CD4-positive, alpha-beta T cell treated with Interleukin-4 for 4 hours (primary cell): ENCODE measurements around the gene KCNT1.
"Not testable (repeated sequence)": the region's sequence is repeated elsewhere in the genome, so short reads cannot be mapped to it uniquely, and the experiment has no call there.

Experiments used
- DNase-seq: peaks from one replicate; pipeline ENCODE4 v3.0.0-alpha.2; 2020

The KCNT1 gene

DNA sequence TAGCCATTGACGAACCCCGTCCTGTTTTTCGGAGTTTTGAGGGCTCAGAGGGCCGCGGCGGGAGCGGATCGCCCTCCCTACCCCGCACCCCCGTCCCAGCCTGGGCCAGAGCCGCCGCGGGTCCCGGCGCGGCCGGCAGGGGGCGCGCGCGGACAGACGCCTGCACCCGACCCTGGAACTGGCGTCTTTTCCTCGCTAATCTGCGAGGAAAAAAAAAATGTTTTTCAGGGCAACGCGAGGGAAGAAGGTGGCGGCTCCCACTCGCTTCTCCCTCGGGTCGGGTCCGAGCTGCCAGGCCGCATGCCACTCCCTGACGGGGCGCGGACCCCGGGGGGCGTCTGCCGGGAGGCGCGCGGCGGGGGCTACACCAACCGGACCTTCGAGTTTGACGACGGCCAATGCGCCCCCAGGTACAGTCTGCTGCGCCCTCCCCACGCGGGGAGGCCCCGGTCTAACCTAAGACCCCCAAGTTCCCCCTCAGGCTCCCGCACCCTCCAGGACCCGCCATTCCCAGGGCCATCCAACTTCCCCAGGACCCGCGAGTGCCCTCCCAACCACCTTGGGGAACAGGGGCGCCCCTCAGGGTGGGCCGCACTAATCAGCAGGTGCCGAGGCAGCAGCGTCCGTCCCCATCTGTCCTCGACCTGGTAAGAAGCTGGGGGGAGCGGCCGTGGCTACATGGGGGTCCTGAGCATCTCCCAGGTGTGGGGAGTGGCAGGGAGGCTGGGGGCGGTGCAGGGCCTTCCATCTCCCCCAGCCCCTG lies at the start of gene KCNT1:
KCNT1 (plus strand) TSS at position 227 of the 763 bp plus-strand sequence; CDS start at position 301, 74 bp downstream.
- peak; percentile 11 for DNase-seq

DNA sequence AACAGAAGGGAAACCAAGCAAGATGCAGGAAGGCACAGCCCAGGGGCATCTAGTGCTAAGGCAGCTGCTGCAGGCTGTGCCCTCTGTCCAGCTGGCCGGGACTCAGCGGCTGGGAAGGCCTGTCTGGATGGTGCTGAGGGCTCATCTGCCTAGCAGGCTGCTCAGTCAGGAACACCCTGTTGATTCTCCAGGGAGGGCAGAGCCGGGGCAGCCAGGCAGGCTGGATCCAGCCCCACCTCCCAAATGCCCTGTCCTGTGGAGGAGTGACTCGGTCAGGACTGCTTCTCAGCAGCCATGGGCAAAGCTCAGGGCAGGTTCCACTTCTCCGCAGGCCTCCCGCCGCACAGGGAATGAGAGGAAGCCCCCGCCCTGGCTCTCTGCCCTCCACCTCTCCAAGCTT lies 46.7 kb upstream of the KCNT1 start:
- DNase-seq = no peak

DNA sequence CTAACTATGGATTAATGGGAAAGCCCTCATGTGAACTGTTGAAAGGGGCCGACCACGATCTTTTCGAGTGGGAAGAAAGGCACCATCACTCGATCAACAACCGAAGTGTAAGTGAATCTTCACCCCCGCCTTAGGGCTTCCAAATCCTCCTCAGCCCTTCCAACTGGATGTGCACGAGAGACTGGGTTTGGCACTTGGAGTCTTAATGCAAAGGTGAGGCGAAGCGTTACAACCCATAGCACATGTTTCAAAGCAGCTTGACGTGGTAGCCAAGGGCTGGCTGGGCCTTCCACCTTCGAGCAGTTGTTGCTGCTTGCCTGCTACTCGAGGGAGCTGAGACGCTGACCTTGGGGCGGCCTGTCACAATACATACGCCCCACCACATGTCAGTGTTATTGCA lies 44.6 kb upstream of the KCNT1 start:
- DNase-seq = no peak

DNA sequence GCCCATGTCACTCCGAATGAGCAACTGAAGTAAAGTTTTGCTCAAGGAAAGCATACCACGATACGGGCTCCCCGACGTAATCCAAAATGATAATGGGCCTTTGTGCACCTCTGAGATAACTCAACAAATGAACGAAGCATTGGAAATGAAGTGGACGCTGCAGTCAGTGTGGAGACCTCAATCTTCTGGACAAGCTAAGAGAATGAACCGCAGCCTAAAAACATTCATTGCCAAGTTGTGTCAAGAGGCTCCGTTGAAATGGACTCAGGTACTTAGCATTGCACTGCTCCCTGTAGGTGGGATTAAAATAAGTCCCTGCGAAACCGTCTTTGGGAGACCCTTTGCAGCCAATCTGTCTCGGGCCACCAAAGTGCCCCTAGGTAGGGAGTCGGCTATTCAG lies 42.7 kb upstream of the KCNT1 start:
- no peak for DNase-seq

DNA sequence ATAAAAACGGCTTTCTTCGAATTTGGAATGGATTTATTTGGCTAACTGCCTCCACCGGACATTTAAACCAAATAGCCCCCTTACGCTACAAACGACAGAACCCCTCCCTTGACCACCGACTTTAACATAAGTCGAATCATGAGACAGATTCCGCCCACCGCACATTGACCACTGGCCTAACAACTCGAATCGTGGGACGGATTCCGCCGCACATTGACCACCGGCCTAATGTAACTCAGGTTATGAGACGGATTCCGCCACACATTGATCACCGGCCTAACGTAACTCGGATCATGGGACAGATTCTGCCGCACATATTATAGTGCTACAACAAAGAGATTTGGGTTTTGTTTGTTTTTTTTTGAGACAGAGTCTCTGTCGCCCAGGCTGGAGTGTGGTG lies 41.6 kb upstream of the KCNT1 start:
- DNase-seq = no peak

DNA sequence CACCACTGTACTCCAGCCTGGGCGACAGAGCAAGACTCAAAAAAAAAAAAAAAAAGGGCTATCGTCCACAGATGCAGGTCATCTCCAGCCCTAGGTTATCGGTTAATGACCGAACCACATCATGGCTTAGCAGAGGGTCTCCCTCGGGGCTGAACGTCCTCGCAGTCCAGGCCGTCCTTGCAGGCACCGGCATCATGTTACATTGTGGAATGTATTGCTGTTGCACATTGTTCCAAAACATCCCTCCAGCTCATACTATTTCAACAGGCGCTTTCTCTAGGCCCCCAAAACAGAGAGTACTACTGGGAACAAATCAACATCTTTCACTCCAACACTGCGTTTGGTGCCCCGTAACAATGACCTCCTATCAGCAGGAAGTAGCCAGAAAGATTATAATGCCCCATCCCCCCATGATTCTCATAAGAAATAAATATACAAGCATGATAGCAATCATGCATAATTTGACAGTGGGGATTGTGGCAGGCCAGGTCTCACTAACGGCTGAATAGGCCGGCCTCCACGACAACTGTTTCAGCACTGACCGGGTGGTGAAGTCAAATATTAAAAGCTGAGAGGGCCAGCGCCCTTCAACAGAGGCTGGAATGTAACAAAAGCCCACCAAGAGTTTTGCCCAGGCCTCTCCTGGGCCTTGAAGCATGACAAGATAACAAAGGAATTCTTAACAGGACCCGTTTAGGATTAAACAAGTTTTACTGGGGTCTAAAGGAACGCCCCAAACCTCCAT lies 40.0 kb upstream of the KCNT1 start:
- DNase-seq = no peak

DNA sequence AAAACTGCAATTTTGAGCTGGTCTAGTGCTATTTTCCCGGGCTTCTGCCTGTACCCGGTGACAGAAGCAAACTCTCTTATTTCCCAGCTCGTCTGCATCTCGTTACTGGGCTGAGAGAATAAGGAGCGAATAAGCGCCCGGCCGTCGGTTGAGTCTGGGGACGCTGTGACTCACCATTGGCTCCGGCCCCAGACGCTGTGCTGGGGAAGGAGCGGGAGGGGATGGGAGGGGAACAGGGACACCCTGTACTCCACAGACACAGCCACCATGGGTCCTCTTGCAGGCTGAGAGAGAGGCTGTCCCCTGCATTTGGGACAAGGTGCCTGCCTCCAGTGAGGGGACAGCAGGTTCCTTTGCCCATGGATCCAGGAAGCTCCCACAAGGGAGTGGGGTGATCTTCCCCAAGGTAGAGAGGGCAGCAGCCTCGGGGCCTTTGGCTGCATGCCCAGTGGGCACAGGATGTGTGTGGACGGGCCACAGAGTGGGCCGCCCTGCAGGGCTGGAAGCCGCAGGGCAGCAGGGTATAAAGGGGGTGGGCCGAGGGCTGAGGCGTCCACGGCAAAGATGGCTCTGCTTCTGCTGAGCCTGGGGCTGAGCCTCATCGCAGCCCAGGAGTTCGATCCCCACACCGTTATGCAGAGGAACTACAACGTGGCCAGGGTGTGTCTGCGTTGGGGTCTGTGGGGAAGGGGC lies 39.1 kb upstream of the KCNT1 start, which contains the start of gene LCN9:
LCN9 (plus strand) TSS at position 552 of the 693 bp plus-strand sequence; CDS start at position 565, 13 bp downstream.
- DNase-seq = no peak

DNA sequence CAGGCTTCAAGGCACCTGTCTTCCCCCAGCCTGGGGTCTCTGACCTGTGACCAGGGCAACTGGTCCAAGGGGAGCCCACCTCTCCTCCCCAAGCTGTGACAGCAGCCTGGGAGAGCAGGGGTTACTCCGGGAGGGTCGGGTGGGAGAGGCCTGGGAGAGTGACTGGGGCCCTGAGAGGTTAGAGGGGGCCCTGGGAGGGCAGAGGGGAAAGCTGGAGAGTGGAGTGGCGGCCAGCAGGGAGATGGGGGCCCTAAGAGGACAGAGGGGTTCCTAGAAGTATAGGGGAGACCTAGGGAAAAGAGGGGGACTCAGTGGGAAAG lies 38.6 kb upstream of the KCNT1 start:
- DNase-seq = no peak

DNA sequence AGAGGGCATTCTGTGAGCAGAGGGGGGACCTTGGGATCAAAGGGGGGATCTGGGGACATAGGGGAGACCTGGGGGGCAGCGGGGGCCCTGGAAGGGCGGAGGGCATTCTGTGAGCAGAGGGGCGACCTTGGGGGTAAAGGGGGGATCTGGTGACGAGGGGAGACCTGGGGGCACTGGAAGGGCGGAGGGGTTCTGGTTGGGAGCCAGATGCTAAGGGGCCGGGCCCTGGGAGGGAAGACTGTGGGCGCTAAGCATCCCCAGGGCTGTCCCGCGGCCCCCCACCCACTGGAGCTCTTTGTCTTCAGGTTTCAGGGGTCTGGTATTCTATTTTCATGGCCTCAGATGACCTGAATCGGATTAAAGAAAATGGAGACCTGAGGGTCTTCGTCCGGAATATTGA lies 38.1 kb upstream of the KCNT1 start:
- DNase-seq = no peak

DNA sequence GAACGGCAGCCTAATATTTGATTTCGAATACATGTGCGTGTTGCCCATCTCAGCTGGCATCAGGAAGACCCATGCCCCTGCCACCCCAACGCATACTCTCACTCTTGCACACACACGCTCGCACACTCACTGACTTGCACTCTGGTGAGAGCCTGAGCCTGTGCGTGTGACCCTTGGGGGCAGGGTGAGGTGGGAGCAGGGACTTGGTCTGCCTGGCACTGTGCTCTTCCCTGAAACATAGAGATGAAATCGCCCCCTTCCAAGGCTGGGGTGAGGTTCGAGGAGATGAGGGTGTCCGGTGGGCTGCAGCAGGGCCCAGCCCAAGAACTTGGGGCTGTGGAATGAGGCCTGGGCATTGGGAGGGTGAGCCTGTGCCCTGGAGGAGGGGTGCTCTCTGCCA lies 37.7 kb upstream of the KCNT1 start:
- no peak for DNase-seq

DNA sequence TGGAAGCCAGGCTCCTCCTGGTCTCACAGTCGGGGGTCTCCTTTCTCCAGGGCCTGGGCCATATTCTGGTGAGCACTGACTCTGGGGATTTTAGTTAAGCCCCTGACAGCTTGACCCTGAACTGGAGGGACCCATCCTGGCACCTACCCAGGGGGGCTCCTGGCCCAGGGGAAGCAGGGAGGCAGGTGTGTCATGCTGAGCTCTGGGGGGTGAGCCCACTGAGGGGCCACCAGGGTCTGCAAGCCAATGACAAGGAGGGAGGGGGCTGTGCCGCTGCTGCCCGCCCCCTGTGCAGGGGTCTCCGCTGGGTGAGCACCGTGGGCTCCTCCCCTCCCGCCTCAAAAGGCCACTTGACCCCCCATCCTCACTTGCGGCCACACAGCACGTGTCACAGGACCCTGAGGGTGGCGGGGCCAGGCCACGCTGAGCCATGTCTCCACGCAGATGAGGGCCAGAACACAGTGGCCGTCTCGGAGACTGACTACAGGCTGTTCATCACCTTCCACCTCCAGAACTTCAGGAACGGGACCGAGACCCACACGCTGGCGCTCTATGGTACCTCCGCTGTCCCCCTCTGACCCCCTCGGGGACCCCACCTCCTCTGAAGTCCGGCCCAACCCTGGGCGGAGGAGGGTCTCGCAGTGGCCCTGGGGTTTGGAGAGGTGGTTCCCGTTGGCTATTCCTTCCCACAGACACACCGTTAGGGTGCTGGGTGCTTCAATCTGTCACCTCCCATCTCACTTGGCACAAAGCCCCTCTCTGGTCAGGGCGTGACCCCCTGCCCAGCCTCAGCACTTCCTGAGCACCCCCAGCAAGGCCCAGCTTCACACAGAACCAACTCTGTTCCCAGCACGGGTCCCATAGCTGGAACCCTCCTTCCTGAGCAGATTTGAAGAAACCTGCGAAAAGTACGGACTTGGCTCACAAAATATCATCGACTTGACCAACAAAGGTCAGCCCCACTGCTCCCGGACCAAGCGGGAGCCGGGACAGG lies 36.9 kb upstream of the KCNT1 start:
- DNase-seq = no peak

DNA sequence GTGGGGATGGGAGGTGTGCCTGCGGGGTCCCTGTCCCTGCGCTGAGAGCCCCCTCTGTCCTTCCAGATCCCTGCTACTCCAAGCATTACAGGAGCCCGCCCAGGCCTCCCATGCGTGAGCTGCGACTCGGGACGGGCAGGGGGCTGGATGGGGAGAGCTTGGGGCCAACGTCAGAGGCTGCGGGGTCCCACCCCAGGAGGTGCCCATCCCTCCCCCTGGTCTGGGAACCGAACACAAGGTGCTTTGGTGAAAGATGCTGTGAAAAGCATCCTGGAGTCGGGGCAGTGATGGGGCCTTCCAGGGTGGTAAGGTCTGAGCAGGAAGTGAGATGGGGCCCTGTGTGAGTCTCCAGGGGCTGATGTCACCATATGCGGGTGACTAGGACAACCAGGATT lies 36.2 kb upstream of the KCNT1 start:
- no peak for DNase-seq

DNA sequence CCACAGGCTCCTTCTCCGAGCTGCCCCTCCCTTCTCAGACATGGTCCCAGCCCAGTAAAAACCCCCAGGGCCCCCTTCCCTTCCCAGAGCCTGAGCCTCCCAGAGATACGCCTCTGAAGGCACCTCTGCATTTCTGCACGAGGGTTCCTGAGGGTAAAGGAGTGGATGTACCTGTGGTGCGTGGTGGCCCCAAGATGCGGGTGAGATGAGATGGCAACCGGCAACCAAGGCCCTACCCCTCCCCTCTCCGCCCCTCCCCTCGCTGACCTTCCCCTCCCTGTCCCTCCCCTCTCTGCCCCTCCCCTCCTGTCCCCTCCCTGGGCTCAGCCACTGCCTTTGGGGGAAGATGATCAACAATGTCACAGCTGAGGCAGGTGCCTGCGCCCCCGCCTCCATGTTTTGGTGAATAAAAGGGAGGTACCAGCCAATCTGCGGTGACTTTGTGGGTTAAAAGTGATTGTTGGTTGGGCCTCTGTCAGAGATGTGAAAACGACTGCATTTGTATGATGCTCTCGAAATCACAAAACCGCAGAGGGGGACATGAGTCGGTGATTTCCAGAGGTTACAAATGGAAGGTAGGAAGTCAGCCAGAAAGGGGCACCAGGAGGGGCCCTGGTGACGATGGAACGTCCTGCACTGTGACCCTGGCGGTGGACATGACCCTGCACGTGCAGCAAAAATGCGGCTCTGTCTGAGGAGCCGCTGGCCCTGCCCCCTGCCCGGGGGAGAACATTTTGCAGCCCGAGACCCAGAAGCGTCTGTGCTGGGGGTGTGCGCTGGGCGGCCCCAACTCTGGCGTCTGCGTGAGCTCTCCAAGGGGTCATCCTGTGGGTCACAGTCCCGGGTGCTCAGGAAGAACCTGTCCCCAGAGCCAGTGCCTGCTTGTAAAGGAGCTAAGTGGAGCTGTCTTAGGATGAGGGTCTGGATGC lies 35.2 kb upstream of the KCNT1 start:
- no peak for DNase-seq

DNA sequence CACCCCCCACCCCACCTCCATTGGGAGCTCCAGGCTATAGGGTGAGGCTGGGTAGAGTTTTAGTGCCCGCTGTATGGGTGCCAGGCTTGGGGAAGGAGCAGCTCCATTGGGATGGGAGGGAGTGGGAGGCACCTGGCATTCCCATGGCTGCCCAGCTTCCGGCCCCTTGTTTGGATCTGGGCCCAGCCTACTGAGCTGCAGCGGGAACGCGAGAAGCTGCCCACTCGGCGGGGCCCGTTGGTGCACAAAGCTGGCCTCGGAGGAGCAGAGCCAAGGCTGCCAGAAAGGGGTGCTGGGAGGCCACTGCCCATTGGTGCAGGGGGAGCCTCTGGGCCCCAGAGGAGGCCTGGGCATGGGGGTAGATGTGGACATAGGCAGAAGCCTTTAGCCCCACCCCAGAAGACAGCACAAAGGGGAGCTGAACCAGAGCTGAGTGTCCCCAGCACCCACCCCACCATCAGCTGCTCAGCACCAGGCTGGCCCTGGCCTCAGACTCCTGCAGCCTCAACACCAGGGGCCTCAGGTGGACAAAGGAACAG lies 34.5 kb upstream of the KCNT1 start:
- DNase-seq = no peak

DNA sequence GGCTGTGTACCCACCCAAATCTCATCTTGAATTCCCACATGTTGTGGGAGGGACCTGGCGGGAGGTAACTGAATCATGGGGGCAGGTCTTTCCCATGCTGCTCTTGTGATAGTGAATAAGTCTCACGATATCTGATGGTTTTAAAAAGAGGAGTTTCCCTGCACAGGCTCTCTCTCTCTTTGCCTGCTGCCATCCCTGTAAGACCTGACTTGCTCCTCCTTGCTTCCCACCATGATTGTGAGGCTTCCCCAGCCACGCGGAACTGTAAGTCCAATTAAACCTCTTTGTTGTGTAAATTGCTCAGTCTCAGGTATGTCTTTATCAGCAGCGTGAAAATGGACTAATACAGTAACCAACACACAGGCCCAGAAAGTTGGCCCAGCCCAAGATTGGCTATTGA lies 33.0 kb upstream of the KCNT1 start:
- not testable (repeated sequence) for DNase-seq

DNA sequence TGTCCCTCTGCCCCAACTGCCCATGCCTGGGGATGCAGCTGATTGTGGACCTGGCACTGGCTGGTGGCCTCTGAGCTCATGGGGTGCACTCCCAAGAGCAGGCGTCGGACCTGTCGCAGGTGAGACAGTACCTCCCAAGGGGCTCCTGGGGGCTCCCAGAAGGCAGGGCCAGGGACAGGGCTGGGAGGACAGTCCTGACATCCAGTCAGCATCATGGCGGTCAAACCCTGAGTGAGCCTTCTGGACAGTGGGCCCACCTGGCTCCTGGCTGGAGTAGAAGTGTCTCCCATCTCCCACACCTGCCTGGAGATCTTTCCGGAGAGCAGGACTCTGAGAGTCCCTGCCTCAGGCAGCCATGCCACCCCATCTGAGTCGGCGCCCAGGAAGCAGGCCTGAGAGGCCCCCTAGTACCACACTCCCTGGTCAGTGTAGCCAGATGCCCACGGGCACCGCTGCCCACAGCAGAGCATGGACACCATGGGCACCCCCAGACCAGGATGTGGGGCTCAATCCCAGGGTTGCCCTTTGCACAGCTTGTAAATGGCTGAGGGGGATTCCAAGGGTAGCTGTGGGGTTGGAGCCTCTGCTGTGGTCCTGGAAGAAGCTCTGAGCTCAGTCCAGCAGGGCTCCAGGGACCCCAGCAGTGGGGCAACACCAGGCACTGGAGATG lies 32.2 kb upstream of the KCNT1 start:
- no peak for DNase-seq

DNA sequence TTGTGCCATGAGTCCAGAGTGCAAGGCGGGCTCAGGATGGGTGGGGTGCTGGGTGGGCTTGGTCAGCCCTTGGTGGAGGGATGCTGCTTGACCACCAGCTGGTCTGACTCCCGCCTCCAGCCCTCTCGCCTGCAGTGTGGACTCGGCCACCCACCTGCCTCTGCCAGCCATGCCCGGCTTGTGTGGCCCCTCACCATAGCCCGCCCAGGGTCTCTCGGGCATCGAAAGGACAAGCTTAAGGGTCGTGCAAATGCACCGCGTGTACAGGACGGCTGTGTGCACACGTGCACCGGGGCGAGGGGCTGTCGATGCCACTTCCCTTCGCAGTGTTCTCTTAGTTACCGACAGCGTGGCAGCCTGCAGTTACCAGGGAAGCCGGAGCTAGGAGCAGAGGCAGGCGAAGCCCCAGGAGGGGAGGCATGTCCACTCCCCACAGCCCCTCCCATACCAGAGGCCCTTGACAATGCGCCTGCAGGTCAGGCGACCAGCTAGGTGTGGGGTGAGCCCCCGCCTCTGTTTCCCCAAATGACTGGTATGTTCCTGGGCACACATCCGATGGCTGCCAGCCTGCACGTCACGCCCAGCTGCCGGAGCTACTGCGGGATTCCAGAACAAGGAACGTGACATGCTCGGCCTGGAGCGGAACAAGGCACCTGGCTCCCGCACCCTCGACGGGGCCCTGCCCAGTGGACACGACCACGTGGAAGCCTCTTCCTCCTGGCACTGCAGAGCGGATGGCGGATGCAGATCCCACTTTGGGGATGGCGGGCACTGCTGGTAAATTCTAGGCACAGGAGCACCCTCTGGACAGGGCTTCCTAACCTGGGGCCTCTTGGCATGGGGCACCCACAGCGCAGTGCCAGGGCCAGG lies 31.0 kb upstream of the KCNT1 start:
- DNase-seq = no peak

DNA sequence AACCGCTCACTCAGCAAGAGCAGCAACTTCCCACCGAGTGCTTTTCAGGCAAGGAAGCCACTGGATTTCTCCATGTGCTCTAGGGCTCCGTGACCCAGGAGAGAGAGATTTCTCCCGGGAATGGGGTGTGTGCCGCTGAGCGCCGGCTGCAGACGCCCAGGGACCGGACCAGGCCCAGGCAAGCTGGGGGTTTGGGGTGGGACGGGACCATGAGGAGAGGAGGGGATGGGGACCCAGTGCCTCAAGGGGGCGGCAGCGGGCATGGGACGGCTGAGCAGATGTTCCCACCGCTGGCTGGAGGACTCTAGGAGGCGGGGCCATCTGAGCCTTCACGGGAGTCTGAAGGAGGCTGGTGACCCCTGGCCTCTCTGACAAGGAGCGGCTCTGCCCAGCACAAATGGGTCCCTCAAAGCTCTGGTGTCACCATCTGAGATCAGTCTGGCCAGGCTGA lies 30.4 kb upstream of the KCNT1 start:
- DNase-seq = no peak

DNA sequence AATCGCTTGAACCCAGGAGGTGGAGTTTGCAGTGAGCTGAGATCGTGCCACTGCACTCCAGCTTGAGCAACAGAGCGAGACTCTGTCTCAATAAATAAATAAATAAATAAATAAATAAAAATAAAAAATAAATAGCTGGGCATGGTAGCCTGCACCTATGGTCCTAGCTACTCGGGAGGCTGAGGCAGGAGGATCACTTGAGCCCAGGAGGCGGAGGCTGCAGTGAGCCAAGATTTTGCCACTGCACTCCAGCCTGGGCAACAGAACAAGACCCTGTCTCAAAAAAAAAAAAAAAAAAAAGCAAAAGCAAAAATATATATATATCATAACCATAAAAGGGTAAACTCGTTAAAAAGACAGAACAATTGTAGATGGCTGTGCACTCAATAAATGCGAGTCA lies 29.2 kb upstream of the KCNT1 start:
- not testable (repeated sequence) for DNase-seq

DNA sequence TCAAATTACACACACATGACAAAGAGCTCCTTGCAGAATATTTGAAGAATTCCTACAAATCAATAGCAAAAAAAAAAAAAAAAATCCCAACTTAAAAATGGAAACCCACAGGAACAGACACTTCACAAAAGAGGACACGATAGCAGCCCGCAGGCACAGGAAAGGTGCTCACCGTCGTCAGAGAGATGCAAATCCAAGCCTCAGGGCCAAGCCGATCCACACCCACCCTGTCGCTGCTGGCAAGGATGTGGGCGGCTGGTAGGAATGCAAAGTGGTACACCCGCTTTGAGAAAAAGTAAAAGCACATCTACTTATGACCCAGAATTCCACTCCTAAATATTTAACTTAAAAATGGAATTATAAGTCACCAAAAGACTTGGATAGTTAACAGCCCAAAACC lies 28.0 kb upstream of the KCNT1 start:
- DNase-seq = no peak
